D721Med (cell line): Measurements from ENCODE around the gene MAP3K15.

ENCODE experiments used
- DNase-seq: peaks from one replicate; pipeline ENCODE4 v3.0.0; 2011; ENCODE audit warnings: low spot score; ENCODE audit not compliant: insufficient read length
- FAIRE-seq: peaks from 2 replicates; lab custom pipeline; 2011; peaks lifted over from hg19 to GRCh38; lab: Jason Lieb, UNC
- TF ChIP-seq, protein P1 (sequence below): IDR thresholded peaks from 2 replicates; pipeline ENCODE4 v1.5.1; 2012; ENCODE audit warnings: mild to moderate bottlenecking, control low read depth; ENCODE audit not compliant: insufficient read depth; ENCODE audit errors: missing control alignments

Gene MAP3K15

DNA sequence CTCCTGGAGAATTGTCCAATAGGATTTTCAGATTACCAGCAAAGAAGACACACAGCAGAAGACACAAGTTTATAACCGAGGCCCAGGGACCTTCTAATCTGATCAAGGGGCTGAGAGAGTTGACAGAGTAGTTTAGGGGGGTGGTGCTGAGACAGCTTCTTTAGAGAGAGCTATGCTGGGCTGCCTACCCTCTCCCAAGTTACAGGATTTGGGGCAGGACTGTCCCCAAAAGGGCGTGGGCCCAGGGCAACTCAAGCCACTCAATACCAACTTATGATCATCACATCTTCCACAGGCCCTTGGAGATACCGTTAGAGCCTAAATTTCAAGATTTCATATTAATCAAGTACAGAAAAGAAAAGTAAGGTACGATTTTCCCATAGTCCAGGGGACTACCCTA lies 128.6 kb downstream of the MAP3K15 start:
- FAIRE-seq = no peak

DNA sequence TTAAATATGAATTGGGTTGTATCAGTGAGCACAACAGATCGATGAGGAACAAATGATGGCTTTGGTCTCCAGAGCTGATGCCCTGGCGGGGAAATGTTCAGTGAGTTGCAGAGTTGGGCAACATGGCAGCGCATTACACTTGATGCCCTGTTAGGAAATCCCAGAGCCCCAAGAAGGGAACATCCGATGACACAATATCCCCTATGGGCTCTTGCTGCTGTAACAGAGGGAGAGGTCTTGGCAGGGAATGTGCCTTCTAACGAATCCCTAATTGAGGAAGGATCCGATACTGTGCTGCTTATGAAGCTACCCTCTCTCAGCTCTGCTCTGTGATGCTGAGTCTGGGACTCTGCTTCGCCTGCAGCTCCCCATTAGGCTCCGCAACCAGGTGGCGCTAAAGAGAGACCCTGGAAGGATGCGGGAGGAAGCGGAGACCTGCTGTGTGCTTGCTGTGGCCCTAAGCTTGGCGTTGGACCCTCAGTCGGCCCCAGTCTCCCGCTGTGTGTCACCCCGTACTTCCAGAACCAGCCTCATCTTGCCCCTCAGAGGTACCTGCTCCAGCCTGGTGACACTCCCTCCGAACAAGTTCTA lies 132.7 kb downstream of the MAP3K15 start:
- TF ChIP-seq, protein P1, sequence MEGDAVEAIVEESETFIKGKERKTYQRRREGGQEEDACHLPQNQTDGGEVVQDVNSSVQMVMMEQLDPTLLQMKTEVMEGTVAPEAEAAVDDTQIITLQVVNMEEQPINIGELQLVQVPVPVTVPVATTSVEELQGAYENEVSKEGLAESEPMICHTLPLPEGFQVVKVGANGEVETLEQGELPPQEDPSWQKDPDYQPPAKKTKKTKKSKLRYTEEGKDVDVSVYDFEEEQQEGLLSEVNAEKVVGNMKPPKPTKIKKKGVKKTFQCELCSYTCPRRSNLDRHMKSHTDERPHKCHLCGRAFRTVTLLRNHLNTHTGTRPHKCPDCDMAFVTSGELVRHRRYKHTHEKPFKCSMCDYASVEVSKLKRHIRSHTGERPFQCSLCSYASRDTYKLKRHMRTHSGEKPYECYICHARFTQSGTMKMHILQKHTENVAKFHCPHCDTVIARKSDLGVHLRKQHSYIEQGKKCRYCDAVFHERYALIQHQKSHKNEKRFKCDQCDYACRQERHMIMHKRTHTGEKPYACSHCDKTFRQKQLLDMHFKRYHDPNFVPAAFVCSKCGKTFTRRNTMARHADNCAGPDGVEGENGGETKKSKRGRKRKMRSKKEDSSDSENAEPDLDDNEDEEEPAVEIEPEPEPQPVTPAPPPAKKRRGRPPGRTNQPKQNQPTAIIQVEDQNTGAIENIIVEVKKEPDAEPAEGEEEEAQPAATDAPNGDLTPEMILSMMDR = peak; percentile 49
- FAIRE-seq = no peak

More for the DNA sequence above, 128.6 kb downstream of the MAP3K15 start:
- TF ChIP-seq, protein P1 = no peak
- no peak for DNase-seq

DNA sequence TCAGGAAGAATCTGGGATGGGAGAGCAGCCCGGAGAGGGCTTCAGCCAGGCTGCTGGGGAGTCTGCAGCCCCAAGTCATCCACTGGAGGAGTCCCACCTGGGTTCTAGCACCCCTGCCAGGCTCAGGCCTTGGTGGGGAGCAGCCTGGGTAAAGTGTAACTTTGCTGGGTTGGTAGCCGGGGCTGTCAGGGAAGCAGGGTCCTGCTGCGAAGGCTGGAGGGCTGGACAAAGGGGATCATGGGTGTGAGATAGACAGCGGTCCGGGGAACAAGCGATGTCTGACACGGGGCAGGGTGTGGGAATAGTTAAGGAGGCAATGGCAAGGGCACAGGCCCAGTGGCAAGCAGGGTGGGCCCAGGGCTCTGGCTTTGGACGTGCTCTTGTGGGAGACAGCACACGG lies 134.0 kb downstream of the MAP3K15 start:
- DNase-seq (no peak), FAIRE-seq (no peak)
- TF ChIP-seq, protein P1 = no peak

More for the DNA sequence above, 132.7 kb downstream of the MAP3K15 start:
- DNase-seq = no peak

DNA sequence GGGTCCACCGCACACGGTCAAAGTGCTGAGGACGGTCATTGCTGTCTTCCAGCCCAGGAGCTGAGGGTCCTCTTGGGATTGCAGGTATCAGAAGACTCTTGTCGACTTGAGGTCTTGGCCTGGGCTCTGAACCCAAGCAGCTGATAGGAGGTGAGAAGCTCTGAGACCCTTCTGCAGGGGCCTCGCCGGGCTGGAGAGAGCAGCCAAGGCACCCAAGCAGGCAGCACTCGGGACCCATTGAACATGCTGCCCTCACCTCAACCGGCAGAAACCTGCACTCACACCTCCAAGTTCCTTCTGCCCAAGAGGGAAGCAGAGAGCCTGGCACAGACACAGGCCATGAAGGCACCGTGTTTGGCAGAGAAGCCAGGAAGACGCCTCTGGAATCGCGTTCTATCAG lies 137.5 kb downstream of the MAP3K15 start:
- FAIRE-seq = no peak
- no peak for DNase-seq
- TF ChIP-seq, protein P1 = no peak

DNA sequence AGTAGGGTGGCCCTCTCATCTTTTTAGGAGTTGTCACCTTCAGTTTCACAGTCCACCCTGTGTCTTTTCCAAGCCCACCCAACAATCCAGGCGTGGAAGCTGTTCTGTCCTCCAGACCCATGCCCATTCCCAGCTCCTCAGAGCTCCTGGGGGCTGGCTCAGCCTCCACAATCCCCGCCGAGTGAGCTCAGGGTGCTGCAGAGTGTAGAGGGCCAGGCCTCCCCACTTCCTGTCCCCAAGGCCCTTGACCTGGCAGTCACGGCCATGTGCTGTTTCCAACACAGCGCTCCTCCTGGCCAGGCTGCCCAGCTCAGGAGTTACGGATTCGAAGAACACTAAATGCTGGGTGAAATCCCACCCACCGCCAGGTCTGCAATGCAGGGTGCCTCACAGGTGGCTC lies 139.8 kb downstream of the MAP3K15 start:
- TF ChIP-seq, protein P1 = no peak
- no peak for FAIRE-seq

DNA sequence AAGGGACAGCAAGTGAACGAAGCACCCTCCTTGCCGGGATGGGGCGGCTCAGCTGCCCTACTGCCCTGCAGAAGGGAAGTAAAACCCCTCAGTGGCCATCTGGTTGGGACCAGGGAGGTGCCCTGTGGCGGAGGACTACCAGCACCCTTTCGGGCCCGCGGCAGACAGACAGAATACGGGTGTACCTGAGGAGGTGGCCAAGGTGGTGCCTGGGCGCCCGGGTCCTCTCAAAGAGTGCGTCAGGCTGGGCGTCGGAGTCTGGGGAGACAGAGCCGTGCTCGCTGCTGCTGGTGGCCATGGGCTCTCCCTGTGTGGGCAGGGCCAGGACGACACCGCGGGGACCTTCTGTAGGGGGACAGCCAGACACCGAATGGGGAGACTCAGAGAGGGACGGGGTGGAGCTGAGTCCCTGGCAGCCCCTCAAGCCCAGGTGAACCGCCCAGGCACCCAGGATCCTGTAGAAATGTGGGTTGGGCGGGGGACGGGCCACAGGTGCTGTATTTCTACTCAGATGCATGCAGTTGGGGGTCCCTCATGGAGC lies 141.9 kb downstream of the MAP3K15 start:
- TF ChIP-seq, protein P1 = no peak
- DNase-seq (no peak), FAIRE-seq (no peak)

More for the DNA sequence above, 139.8 kb downstream of the MAP3K15 start:
- DNase-seq = no peak
